Spleen (tissue), 7 donors: Measurements from ENCODE around the gene MRC1.

Experiments
- POLR2A ChIP-seq, 3 donors: fragments of 450-650 bp; IDR thresholded peaks; one replicate each; pipeline ENCODE4 v1.5.1; 2017; ENCODE audit warnings: antibody characterized with exemption in 3 of 3, mild to moderate bottlenecking in 1 of 3
- TF ChIP-seq, protein P1 (sequence below), 11 experiments: fragments of 200-600 bp in 7 of 11; fragments of 450-650 bp in 4 of 11; sonication (generic) in 4 of 11; IDR thresholded peaks in 8 of 11; conservative IDR thresholded peaks in 3 of 11; 1 replicate in 7 of 11; 2 replicates in 4 of 11; pipeline versions ENCODE4 v1.4.0 to v1.8.0; 2016 to 2021; ENCODE audit warnings: antibody characterized with exemption in 11 of 11, inconsistent platforms in 4 of 11, mild to moderate bottlenecking in 1 of 11
- donor health status: DM: no; HTN: no; CAD: no; lungs with moderate emphysema.
- donor health status: DM: no; HTN: no; CAD: no.
- donor health status: DM: no; HTN: no; CAD: no.

DNA sequence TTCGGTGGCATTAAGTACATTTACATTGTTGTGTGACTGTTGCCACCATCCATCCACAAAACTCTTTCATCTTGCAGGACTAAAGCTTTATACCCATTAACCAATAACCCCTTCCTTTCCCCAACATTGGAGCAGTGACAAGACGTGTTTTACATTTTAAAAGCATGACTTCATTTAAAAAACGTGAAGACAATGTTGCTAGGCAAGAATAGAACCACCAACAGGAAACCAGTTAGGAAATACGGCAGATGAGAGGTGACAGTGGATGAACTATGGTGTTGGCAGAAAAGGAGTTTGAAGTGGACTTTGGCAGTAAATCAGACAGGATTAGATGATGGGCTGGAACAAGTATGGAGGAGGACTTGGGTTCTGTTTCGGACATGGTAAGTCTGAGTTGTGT lies 40.2 kb upstream of the MRC1 start:
- TF ChIP-seq POLR2A (IDR thresholded peaks at IDR 0.05) = no peak
- TF ChIP-seq, protein P1, sequence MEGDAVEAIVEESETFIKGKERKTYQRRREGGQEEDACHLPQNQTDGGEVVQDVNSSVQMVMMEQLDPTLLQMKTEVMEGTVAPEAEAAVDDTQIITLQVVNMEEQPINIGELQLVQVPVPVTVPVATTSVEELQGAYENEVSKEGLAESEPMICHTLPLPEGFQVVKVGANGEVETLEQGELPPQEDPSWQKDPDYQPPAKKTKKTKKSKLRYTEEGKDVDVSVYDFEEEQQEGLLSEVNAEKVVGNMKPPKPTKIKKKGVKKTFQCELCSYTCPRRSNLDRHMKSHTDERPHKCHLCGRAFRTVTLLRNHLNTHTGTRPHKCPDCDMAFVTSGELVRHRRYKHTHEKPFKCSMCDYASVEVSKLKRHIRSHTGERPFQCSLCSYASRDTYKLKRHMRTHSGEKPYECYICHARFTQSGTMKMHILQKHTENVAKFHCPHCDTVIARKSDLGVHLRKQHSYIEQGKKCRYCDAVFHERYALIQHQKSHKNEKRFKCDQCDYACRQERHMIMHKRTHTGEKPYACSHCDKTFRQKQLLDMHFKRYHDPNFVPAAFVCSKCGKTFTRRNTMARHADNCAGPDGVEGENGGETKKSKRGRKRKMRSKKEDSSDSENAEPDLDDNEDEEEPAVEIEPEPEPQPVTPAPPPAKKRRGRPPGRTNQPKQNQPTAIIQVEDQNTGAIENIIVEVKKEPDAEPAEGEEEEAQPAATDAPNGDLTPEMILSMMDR (IDR thresholded peaks at IDR 0.05 in 8 of 11, conservative IDR thresholded peaks at IDR 0.05 in 3 of 11) = no peak
